NCI-H2107 (cell line): Measurements from ENCODE around the gene CAP2.
"Not testable (repeated sequence)": the region's sequence is repeated elsewhere in the genome, so short reads cannot be mapped to it uniquely, and the experiment has no call there.

ENCODE experiments used
- DNase-seq: peaks from one replicate; lab custom pipeline; 2025; lab: John Stamatoyannopoulos, UW

The CAP2 gene

DNA sequence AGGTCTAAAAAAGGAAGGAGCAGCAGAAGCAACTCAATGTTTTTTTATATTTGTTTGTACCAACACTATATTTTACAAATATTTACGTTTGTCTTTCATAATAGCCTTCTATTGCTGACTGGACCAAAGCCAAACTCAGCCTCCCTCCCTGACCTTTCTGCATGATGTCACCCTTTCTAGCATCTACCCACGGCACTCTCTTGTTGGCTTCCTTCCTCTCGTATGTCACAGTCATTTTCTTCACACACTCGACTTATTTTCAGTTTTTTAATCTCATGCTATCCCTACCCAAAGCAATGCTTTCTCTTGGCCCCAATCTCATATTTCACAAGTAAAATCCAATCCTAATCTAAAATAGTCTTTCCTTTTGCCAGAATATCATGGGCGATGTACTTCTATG lies 190.4 kb downstream of the CAP2 start:
- DNase-seq: no peak

DNA sequence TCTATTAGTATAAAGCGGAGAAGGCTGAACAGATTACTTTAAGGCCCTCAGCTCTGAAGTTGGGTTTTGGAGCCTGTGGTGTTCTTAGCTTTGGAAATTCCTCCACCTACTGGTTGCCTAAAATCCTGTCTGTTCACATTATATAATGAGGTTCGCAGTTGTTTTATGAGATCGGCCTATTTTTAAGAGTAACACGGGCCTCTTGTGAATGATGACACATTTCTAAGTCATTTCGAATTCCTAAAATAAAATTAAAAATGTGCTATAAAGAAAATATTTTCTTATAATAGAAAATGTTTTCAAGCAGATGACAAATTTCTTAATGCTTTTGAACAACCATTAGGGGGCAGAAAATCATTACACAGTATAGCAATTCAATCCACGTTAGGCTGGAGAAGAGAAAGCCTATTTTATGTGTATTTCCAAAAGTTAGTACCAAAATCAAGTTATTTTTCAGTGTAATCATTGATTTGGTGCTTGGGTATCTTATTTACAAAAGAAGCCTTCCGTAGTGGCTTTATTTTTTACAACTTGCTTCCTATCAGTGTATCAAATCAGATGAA lies 190.9 kb downstream of the CAP2 start:
- DNase-seq: peak; percentile 26

DNA sequence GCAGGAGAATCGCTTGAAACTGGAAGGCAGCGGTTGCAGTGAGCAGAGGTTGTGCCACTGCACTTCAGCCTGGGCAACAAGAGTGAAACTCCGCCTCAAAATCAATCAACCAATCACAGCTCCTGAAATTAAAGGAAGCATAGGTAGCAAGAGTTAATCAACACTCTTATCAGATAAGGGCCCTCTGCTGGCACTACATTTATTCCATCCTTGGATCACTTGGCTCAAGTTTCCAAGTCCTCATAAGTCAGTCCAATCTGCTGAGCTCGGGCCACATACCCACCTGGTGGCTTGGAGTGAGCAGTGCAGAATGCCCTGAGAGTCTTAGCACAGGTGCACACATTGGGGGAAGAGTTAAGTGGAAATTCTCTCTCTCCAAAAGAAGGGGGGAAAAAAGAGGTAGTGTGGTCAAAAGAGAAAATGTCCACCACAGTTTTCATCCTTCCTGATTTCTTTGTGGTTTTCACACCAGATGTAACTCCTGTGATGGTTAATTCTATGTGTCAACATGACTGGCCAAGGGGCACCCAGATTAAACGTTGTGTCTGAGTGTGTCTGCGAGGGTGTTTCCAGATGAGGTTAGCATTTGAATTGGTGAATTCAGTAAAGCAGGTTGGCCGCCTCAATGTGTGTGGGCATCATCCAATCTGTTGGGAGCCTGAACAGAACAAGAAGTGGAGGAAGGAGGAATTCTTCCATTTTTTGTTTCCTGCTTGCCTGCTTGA lies 192.5 kb downstream of the CAP2 start:
- DNase-seq: no peak

DNA sequence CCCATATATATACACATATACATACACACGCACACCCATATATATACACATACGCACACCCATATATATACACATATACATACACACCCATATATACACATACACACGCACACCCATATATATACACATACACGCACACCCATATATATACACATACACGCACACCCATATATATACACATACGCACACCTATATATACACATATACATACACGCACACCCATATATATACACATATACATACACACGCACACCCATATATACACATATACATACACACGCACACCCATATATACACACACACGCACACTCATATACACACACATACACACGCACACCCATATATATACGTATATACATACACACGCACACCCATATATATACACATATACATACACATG lies 193.2 kb downstream of the CAP2 start:
- not testable (repeated sequence) for DNase-seq

DNA sequence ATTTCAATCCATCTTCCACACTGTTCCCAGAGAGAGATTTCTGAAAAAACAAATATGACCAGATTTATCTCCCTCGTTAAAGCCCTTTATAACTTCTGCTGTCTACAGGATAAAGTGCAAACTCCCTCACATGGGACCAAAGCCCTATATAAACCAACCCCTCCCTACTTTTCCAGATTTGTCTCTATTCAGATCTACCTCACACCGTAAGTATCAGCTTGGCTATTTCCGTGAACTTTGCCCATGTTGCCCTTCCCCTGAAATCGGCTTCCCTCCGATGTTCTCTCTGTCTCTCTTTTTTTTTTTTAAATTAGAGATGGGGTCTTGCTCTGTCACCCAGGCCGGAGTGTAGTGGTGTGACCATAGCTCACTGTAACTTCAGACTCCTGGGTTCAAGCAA lies 194.6 kb downstream of the CAP2 start:
- no peak for DNase-seq

DNA sequence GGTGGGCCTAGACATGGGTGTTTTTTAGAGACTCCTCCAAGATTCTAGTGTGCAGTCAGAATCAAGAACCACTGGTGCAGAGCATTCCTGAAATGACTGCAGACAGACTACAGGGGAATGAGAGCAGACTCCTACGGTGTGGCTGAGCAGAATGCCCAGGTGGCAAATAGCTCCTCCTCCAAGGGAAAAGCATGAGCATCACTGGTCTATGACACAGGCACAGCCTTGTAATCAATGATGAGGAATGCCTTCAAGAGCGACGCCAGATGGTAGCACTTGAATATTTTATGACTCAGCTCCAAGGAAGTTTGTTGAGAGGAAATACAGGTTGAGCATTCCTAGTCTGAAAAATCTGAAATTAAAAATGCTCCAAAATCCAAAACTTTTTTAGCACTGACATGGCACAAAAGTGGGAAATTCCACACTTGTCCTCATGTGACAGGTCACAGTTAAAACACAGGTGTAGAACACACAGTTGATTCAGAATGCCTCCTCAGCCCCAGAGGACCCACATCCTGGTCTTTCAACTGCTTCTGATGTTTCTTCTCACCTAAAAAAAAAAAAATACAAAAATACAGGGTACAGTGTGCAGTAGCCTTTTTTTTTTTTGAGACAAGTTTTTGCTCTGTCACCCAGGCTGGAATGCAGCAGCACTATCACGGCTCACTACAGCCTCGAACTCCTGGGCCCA lies 196.2 kb downstream of the CAP2 start:
- peak; percentile 16 for DNase-seq

DNA sequence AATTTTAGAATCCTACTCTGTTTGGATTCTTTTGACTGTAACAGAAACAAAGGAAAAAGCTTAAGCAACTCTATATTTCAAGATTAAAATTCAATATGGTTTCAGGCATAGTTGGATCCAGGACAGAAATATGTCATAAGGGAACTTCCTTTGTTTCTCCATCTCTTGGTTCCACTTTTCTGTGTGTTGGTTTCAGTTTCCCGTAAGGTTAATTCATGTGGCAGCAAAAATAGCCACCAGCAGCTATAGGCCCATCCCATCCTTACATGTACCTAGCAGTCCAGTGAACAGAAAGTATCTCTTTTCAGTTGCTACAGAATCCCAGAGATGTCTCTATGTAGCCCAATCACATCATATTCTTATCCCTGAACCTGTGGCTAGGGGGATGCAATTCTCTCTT lies 197.9 kb downstream of the CAP2 start:
- no peak for DNase-seq

DNA sequence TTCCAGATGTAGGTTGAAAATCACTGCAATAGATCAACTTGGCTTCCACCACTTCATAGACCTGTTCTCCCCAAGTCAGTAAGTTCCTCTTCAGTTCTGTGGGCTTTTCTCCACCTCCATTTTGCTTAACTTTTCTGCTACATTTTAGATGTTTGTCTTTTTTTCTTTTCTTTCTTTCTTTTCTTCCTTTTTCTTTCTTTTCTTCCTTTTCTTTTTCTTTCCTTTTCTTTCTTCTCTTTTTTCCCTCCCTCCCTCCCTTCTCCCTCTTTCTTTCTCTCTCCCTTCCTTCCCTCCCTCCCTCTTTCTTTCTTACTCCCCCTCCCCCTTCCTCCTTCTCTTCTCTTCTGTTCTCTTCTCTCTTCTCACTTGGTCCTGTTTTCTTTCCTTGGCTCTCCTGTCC lies 199.9 kb downstream of the CAP2 start:
- no peak for DNase-seq

DNA sequence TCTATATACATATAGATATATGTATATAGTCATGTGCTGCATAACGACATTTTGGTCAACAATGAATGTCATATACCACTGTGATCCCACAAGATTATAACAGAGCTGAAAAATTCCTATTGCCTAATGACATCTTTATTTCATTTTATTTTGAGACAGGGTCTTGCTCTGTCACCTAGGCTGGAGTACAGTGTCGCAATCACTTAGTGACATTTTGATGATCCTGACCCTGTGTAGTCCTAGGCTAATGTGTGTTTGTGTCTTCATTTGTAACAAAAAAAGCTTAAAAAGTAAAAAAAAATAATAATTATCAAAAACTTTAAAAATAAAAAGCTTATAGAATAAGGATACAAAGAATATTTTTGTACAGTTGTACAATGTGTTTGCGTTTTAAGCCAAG lies 202.7 kb downstream of the CAP2 start:
- no peak for DNase-seq

DNA sequence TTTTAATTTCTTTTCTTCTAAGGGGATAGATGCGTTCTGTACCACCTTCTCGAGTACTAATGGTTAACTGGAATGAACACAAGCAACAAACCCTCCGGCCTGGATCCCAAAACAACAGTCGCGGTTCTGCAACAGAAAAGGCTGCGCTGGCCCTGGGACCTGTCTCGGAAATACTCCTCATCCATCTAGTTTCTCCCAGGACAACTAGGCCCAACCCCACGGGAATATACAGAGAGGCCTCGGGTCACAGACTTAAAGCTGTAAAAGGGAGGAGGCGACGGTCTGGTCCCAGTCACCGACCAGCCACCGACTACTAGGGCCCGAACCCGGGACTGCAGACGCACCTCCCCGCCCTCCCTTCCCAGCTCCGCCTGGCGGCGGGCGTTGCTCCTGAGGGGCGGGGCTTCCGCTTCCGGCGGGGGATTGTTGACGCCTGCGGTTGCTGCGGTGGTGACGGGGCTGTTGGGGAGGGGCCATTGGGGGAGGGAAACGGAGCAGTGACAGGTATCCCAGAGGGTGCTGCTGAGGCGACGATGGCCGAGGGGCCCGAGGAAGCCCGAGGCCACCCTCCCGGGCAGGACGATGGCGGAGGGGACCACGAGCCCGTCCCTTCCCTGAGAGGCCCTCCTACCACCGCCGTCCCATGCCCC lies 206.6 kb downstream of the CAP2 start, which contains the start of gene FAM8A1:
Gene FAM8A1, plus strand, starts transcription at position 426 of the 650 bp plus-strand sequence. Its CDS starts 108 bp downstream, at position 534.
- peak; percentile 78 for DNase-seq

DNA sequence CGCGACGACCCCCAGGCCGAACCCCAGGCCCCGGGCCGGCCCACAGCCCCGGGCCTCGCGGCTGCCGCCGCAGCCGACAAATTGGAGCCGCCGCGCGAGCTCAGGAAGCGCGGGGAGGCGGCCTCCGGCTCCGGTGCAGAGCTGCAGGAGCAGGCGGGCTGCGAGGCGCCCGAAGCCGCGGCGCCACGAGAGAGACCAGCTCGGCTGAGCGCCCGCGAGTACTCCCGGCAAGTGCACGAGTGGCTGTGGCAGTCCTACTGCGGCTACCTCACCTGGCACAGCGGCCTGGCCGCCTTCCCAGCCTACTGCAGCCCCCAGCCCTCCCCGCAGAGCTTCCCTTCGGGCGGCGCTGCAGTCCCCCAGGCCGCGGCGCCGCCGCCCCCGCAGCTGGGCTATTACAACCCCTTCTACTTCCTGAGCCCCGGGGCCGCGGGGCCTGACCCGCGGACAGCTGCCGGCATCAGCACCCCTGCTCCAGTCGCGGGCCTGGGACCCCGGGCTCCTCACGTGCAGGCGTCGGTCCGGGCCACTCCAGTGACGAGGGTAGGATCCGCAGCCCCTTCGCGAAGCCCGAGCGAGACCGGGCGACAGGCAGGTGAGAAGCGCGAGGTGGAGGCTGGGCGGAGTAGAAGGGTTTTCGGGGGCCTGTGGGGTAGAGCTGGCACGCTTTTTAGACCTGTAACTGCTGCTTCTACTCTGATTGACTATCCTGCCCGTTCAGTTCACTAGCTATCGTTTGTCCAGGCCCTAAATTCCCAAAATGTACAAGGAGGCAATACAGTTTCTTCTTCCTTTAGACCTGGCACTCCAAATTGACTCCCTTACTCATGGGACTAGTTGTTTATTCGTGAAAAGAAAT lies 207.4 kb downstream of the CAP2 start:
- DNase-seq: no peak

DNA sequence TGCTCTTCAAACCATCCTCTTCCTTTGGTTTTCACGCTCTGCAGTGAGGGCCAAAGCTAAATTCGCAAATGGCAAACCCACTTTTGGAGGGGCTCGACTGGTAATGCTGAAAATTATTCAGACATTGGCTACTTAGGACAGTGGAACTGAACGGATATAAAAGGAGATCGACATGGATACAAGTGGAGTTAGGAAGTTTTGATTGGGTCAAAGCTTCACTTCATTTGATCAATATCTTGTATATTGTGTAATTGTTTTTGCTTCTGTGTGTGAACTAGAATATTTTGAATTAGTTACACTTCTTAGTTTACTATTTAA lies 207.9 kb downstream of the CAP2 start:
- no peak for DNase-seq

DNA sequence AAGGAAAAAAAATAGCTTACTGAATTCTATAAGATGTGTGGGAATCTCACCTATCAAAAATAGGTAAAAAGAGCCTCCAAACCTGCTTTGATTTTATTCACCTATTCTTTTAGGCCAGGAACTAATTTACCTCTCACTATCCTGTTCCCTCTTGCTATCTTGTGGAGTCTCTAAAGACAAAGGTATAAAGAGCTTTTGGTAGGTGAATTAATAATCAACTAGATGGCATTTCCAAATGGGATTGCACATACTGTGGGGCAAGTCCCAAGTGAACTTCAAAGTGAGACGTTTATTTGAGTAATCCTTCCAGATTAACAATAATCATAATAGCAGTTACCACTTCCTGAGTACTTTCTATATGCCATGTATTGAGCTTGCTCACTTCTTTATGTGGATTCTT lies 209.5 kb downstream of the CAP2 start:
- no peak for DNase-seq

DNA sequence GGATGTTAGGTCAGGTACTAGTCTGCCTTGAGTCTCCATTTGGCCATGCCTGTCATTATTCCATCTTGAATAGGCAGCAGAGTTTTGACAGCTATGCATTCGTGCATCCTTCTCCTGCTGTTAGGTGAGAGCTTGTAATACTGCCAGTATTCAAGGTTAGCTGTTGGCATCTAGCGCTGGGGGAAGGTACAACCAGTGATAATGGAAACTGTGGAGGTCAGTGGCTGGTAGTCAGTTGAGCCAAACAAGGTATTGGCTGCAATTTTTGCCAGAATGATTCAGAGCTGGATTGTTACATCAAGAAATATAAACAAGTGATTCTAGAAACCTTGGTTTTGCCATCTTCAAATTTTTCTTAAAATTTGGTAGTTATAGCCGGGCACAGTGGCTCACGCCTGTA lies 213.2 kb downstream of the CAP2 start:
- DNase-seq: no peak
